Measurements from ENCODE around the gene TRAM2. TPM values are rescaled to one million over a fixed set of nuclear protein-coding genes. Genes with fewer than 3 reads are reported as not detected.

Gene TRAM2
- total and polyA plus RNA-seq, 2 of the 13 experiments (the other 11 are each of a cell fraction or from before 2014, with no cell fraction given), result 49.1 to 72.5 TPM

GRCh38 chr6:52577022-52577777 is at the start of gene TRAM2 (continued):
- no peak for TF ChIP-seq ZNF646 (CRISPR knock-in tag; IDR thresholded peaks at IDR 0.05)
- TF ChIP-seq ELK4 (CRISPR knock-in tag; IDR thresholded peaks at IDR 0.05; ENCODE audit: borderline replicate concordance), result no peak
- TF ChIP-seq ARID5B (CRISPR knock-in tag; IDR thresholded peaks at IDR 0.05), result peak; percentile 12; the same call in 1 of the 2 replicates
- TF ChIP-seq RFXANK (CRISPR knock-in tag; IDR thresholded peaks at IDR 0.05), result peak; percentile 54; the same call in 1 of the 2 replicates
- TF ChIP-seq AGO1 (IDR thresholded peaks at IDR 0.05; ENCODE audit: low read depth, low read length, poor library complexity, severe bottlenecking), result peak; percentile 22
- peak; percentile 49; the same call in 1 of the 2 replicates for TF ChIP-seq KDM5A (IDR thresholded peaks at IDR 0.05; ENCODE audit: borderline replicate concordance, low read length)
- TF ChIP-seq ZFP90 (CRISPR knock-in tag; IDR thresholded peaks at IDR 0.05; ENCODE audit: borderline replicate concordance), result peak; percentile 89; the same call in 1 of the 2 replicates
- TF ChIP-seq MED8 (CRISPR knock-in tag; IDR thresholded peaks at IDR 0.05; ENCODE audit: insufficient replicate concordance), result no peak
- TF ChIP-seq KLF11 (CRISPR knock-in tag; IDR thresholded peaks at IDR 0.05), result no peak
- TF ChIP-seq HMGXB3 (CRISPR knock-in tag; IDR thresholded peaks at IDR 0.05; ENCODE audit: borderline replicate concordance), result no peak

Data from HepG2 (cell line).